Measurements from ENCODE around the gene GPC6. TPM values are rescaled to one million over a fixed set of nuclear protein-coding genes. Genes with fewer than 3 reads are reported as not detected.

Gene GPC6
- polyA plus RNA-seq, 1 donor (not counting 4 experiments of a cell fraction or from before 2014, with no cell fraction given) = 0.42 TPM

DNA sequence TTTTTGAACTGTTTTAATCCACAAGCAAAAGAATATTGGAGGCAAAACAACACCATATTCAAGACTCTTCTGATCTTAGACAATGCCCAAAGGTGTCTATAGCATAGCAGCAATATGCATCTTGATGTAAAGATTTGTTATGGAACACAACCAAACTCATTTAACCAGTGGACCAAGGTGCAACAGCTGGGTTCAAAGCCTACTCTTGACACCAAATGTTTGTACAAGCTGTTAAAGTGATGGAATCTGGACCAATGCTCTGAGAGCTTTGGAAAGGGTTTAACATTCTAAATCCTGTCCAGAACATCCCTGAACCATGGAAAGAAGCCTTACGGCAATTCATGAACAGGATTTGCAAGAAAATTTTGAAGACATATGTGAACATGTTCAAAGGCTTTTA, 520.0 kb downstream of the GPC6 start:
- no peak for FAIRE-seq
- Histone ChIP-seq H3K27ac (ENCODE audit: control insufficient read depth, insufficient read depth, low read length) (no peak overlapping the region), H3K4me3 (ENCODE audit: control insufficient read depth in 2 of 3, extremely low read depth in 1 of 3, insufficient read depth in 2 of 3, low read depth in 1 of 3, low read length in 3 of 3) (no peak overlapping the region), H3K9ac (ENCODE audit: control insufficient read depth, extremely low read depth, insufficient read depth, low read length) (no peak overlapping the region), H3K4me1 (ENCODE audit: control insufficient read depth, extremely low read depth, insufficient read depth, low read length) (no peaks in the 10 kb centered on the region), H3K27me3 (ENCODE audit: control insufficient read depth, extremely low read depth, insufficient read depth, low read length) (no peaks in the 10 kb centered on the region), H3K9me3 (ENCODE audit: control insufficient read depth, low read depth, low read length) (no peaks in the 10 kb centered on the region), H3K79me2 (ENCODE audit: control insufficient read depth, insufficient read depth, low read length) (no peaks in the 10 kb centered on the region), H2AFZ (ENCODE audit: control insufficient read depth, low read length) (no peak overlapping the region), H3K36me3 (ENCODE audit: control insufficient read depth in 2 of 2, extremely low read depth in 1 of 2, insufficient read depth in 2 of 2, low read length in 2 of 2) (no peaks in the 10 kb centered on the region), H3K9me1 (ENCODE audit: control insufficient read depth, extremely low read depth, insufficient read depth, low read length) (no peaks in the 10 kb centered on the region), H3K4me2 (ENCODE audit: control insufficient read depth, extremely low read depth, insufficient read depth, low read depth, low read length) (no peak overlapping the region), H4K20me1 (ENCODE audit: control insufficient read depth, extremely low read depth, insufficient read depth, low read length) (no peaks in the 10 kb centered on the region)
- TF ChIP-seq EZH2 (IDR thresholded peaks at IDR 0.05; ENCODE audit: low read length) = no peak
- TF ChIP-seq CTCF (optimal IDR thresholded peaks at IDR 0.05 in 1 of 3, IDR thresholded peaks at IDR 0.05 in 1 of 3, conservative IDR thresholded peaks at IDR 0.05 in 1 of 3; ENCODE audit: extremely low read depth in 1 of 3, insufficient read depth in 2 of 3, low read length in 3 of 3) = no peak
- DNase-seq (ENCODE audit: low read depth, low spot score) = no peak
- dilution Hi-C loops (cut with MboI; ENCODE audit: extremely low pct_ligation_motif_present, low sequenced_read_pairs) = no loop called here

DNA sequence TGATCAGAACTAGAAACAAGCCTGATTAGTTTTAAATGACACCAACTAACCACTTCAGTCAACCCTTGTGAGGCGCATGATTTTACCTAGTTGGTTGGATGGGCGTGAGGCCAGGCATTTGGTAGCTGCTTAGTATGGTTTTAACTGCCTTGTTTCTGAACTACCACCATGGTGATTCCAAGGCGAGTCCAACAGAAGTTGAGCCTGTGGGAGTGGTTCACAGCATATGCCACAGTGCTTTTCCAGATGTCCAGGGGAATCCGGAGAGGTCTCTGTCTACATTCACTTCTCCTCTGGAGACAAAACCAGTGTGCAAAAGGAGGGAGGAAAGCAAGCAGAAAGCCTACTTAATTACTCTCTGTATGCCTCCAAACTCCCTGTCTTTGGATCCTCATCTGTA, 524.1 kb downstream of the GPC6 start:
- no peak overlapping the region for H2AFZ ChIP-seq (ENCODE audit: control insufficient read depth, low read length)
- no peaks in the 10 kb centered on the region for H3K36me3 ChIP-seq (ENCODE audit: control insufficient read depth in 2 of 2, extremely low read depth in 1 of 2, insufficient read depth in 2 of 2, low read length in 2 of 2)
- H3K27ac ChIP-seq (ENCODE audit: control insufficient read depth, insufficient read depth, low read length) = no peak overlapping the region
- DNase-seq (ENCODE audit: low read depth, low spot score) (no peak), FAIRE-seq (no peak)
- H3K79me2 ChIP-seq (ENCODE audit: control insufficient read depth, insufficient read depth, low read length) = no peaks in the 10 kb centered on the region
- dilution Hi-C loops (cut with MboI; ENCODE audit: extremely low pct_ligation_motif_present, low sequenced_read_pairs) = no loop called here
- H3K9ac ChIP-seq (ENCODE audit: control insufficient read depth, extremely low read depth, insufficient read depth, low read length) = no peak overlapping the region
- H3K9me1 ChIP-seq (ENCODE audit: control insufficient read depth, extremely low read depth, insufficient read depth, low read length) = no peaks in the 10 kb centered on the region
- H4K20me1 ChIP-seq (ENCODE audit: control insufficient read depth, extremely low read depth, insufficient read depth, low read length) = no peaks in the 10 kb centered on the region
- H3K4me1 ChIP-seq (ENCODE audit: control insufficient read depth, extremely low read depth, insufficient read depth, low read length) = no peaks in the 10 kb centered on the region
- H3K4me3 ChIP-seq (ENCODE audit: control insufficient read depth in 2 of 3, extremely low read depth in 1 of 3, insufficient read depth in 2 of 3, low read depth in 1 of 3, low read length in 3 of 3) = no peak overlapping the region
- no peak overlapping the region for H3K4me2 ChIP-seq (ENCODE audit: control insufficient read depth, extremely low read depth, insufficient read depth, low read depth, low read length)
- no peaks in the 10 kb centered on the region for H3K9me3 ChIP-seq (ENCODE audit: control insufficient read depth, low read depth, low read length)
- TF ChIP-seq EZH2 (IDR thresholded peaks at IDR 0.05; ENCODE audit: low read length) (no peak), CTCF (optimal IDR thresholded peaks at IDR 0.05 in 1 of 3, IDR thresholded peaks at IDR 0.05 in 1 of 3, conservative IDR thresholded peaks at IDR 0.05 in 1 of 3; ENCODE audit: extremely low read depth in 1 of 3, insufficient read depth in 2 of 3, low read length in 3 of 3) (no peak)
- H3K27me3 ChIP-seq (ENCODE audit: control insufficient read depth, extremely low read depth, insufficient read depth, low read length) = no peaks in the 10 kb centered on the region

Measured in keratinocyte (primary cell).